Measurements from ENCODE around the gene NCDN.

The NCDN gene

DNA sequence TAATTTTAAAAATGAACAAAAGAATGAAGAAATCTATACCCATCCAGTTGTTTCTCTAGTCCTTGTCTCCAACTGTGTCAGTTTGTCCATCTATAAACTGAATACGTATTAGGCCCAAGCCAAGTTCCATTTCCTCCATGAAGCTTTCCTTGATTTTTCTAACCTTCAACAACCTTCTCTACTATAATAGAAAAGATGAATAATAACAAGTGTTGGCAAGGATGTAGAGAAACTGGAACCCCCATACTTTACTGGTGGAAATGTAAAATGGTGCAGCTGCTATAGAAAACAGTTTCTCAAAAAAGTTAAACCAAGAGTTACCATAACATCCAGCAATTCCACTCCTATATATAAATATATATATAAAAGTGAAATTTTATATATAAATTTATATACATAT, 11.0 kb upstream of the NCDN start:
- no peak for DNase-seq (ENCODE audit: low read depth)
- TF ChIP-seq, protein P1, sequence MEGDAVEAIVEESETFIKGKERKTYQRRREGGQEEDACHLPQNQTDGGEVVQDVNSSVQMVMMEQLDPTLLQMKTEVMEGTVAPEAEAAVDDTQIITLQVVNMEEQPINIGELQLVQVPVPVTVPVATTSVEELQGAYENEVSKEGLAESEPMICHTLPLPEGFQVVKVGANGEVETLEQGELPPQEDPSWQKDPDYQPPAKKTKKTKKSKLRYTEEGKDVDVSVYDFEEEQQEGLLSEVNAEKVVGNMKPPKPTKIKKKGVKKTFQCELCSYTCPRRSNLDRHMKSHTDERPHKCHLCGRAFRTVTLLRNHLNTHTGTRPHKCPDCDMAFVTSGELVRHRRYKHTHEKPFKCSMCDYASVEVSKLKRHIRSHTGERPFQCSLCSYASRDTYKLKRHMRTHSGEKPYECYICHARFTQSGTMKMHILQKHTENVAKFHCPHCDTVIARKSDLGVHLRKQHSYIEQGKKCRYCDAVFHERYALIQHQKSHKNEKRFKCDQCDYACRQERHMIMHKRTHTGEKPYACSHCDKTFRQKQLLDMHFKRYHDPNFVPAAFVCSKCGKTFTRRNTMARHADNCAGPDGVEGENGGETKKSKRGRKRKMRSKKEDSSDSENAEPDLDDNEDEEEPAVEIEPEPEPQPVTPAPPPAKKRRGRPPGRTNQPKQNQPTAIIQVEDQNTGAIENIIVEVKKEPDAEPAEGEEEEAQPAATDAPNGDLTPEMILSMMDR (IDR thresholded peaks at IDR 0.05; ENCODE audit: low read depth, low read length, missing control alignments), result no peak
- in situ Hi-C loops (cut with HindIII; ENCODE audit: low sequenced_read_pairs), result no loop called here
- H3K4me3 ChIP-seq (ENCODE audit: low read depth, low read length), result no peak overlapping the region

DNA sequence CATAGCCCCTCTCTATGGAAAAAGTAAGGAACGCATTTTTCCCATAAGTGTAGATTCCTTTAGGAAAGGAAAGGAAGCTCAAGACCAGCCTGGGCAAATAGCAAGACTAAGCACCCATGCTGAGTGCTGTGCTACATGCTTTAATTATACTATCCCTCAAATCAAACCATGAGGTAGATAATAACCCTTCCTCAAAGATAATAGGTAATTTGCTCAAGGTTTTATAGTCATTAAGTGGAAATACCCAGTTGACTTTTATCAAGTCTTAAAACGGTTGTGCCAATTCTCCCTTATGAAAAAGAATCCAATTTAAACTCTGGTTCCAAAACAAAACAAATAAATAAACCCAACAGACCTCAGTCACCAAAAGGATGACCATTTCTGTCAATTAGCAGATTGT, 3.7 kb upstream of the NCDN start:
- H3K4me3 ChIP-seq (ENCODE audit: low read depth, low read length), result no peak overlapping the region
- in situ Hi-C loops (cut with HindIII; ENCODE audit: low sequenced_read_pairs), result no loop called here
- TF ChIP-seq, protein P1 (IDR thresholded peaks at IDR 0.05; ENCODE audit: low read depth, low read length, missing control alignments), result no peak
- no peak for DNase-seq (ENCODE audit: low read depth)

DNA sequence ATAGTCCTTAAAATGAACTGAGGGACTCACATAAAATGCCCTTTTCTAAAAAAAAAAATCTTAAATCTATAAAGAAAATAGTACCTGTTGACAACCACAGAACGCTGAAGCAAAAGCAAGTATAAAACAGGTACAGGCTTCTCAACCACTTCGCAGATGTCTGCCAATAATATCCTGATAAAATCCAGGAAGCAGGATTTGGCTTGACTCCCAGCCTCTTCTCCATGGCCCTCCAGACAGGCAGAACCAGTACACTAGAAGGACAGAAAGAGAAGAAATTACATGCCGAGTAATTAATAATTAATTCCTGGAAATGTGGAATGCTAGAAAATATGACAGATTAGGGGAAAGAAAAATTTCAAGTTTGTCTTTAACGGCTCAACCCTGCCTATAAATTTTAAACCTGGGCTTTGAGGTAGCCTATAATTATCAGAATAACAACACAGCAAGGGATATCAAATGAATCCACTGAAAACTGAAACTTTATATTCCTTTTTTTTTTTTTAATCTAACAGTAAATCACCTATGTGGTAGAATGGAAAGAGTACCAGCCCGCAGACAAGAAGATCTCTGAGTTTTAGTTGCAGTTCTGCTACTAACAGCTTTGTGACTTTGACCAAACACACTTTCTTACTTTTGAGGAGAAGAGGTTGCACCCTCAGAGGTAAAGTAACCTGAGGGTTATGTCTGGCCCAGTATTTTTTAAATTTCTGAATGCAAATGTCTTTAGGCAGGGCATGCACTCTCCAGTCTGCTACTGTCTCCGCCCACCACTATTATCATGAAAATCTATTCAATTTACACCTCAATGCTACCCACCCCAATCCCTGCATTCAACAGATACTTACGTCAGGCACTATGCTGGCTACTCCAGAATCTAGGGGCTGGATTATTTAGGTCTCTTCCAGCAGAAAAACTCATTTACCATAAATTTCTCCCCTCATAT, 3.1 kb upstream of the NCDN start:
- TF ChIP-seq, protein P1 (IDR thresholded peaks at IDR 0.05; ENCODE audit: low read depth, low read length, missing control alignments), result no peak
- no peak overlapping the region for H3K4me3 ChIP-seq (ENCODE audit: low read depth, low read length)
- DNase-seq (ENCODE audit: low read depth), result no peak
- in situ Hi-C loops (cut with HindIII; ENCODE audit: low sequenced_read_pairs), result no loop called here

DNA sequence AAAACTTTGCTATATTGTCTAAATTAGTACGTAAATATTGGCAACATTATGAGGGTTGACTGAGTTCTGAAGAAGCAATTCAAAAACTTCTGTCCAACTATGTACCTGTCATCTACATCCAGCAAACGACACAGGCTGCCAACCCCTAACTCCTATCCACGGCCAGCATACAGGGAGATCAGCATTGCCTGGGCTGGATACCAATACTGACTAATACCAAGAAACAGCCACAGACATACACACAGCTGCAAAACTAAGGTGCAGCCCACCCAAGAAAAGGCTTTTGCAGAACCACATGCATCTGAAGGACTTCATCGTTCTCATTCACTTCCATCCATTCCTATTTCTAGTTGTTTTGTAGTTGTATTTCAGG, 2.4 kb upstream of the NCDN start:
- in situ Hi-C loops (cut with HindIII; ENCODE audit: low sequenced_read_pairs), result no loop called here
- no peak overlapping the region for H3K4me3 ChIP-seq (ENCODE audit: low read depth, low read length)
- DNase-seq (ENCODE audit: low read depth), result no peak
- TF ChIP-seq, protein P1 (IDR thresholded peaks at IDR 0.05; ENCODE audit: low read depth, low read length, missing control alignments), result no peak

DNA sequence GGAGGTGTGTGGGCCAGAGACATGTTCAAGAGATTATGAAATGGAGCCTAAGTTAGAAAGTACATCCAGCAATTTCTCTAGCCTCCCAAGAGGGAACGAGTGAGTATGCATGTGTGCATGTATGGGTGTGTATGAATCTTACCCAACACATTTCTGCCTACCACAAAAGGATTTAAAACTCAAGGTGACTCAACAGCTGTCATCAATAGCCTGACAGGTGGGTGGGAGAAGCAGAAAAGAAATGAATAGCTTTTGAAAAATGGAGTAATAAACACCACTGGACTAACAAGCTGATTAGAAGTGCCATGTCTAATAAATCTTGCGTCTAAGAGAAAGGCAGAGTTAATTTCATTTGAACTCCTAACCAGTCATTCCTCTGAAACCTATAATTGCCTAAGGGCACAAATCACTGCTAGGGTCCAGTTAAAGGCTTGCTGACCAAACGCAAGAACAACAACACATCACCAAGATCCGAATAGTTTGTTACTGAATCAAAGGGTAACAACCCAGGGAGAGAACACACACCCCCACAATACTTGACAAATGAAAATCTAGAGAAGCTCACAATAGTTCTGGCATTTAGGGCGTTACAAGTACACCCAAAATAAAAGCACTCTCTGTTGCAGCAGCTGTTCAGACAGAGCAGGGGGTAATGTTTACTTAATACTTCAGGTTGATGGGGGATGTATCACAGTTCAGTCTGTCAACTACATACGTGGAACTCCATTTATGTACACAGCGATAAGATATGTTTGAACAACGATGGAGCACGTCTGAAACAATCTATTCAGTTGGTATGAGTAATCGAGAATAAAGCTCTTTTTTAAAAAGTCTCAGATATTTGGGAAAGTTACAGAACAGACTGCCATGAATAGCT, 1.8 kb upstream of the NCDN start:
- peak overlapping the region; percentile 77 for H3K4me3 ChIP-seq (ENCODE audit: low read depth, low read length)
- TF ChIP-seq, protein P1 (IDR thresholded peaks at IDR 0.05; ENCODE audit: low read depth, low read length, missing control alignments), result no peak
- in situ Hi-C loops (cut with HindIII; ENCODE audit: low sequenced_read_pairs), result no loop called here
- no peak for DNase-seq (ENCODE audit: low read depth)

DNA sequence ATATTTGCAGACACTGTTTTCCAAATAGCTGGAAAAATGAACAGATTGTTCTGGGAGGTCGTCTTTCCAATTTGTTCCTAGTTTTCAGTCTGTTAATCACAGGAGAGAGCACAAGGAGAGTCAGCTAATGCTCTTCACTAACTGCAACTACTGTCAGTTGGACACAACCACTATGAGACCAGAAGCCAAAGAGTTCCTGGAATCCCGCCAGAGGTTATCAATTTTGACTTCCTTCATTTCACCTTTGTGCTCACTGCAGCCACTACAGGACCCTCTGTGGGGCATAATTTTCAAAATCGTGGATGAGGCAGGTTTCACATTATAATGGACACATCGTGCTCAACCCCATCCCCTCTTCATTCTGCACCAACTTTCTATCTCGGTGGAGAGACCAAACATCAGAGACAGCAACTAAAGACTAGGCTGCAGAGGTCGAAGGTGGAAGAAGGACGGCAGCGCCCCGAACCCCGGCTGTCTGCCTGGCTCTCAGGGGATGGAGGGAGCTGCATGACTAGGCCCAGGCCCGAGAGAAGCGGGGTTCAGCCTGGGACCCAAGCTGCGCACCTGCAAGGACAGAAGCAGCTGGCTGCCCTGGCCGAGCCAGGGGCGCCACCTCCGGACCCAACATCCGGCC, 998 bp upstream of the NCDN start:
- peak overlapping the region; percentile 77 for H3K4me3 ChIP-seq (ENCODE audit: low read depth, low read length)
- no peak for DNase-seq (ENCODE audit: low read depth)
- in situ Hi-C loops (cut with HindIII; ENCODE audit: low sequenced_read_pairs), result no loop called here
- TF ChIP-seq, protein P1 (IDR thresholded peaks at IDR 0.05; ENCODE audit: low read depth, low read length, missing control alignments), result no peak

Measured in astrocyte of the cerebellum (primary cell).